Measurements from ENCODE around the gene PTH2R.
A peak's percentile ranks its signal among the peaks of the same experiment; 100 is the strongest.
"Not testable (repeated sequence)": the region's sequence is repeated elsewhere in the genome, so short reads cannot be mapped to it uniquely, and the experiment has no call there.

The PTH2R gene

GRCh38 chr2:208426412-208427045 is 19.9 kb downstream of the PTH2R start:
- 96% methylated on average over 3 of the region's 5 CpGs for WGBS (ENCODE audit: insufficient coverage)
- POLR2A ChIA-PET, result no interaction called here
- CTCF ChIA-PET, result no interaction called here

GRCh38 chr2:208437755-208438154 is 31.2 kb downstream of the PTH2R start:
- CTCF ChIA-PET, result no interaction called here
- POLR2A ChIA-PET, result no interaction called here
- Histone ChIP-seq H3K9me3 (ENCODE audit: control extremely low read depth in 1 of 5, control insufficient read depth in 4 of 5, insufficient read depth in 2 of 5, low read depth in 1 of 5, low read length in 4 of 5) (no peaks in the 10 kb centered on the region), H3K27me3 (replicated peaks in 2 of 5; ENCODE audit: control insufficient read depth in 4 of 5, insufficient read depth in 5 of 5, low read length in 4 of 5) (no peaks in the 10 kb centered on the region), H3K4me3 (ENCODE audit: control insufficient read depth in 1 of 7, extremely low read depth in 1 of 7, insufficient read depth in 4 of 7, low read depth in 2 of 7, low read length in 6 of 7) (no peak overlapping the region), H3K4me1 (ENCODE audit: control extremely low read depth in 1 of 4, control insufficient read depth in 4 of 4, insufficient read depth in 4 of 4, low read length in 3 of 4) (no peaks in the 10 kb centered on the region), H3K27ac (ENCODE audit: insufficient read depth in 1 of 2, low read depth in 1 of 2, low read length in 2 of 2, poor library complexity in 1 of 2, severe bottlenecking in 2 of 2) (no peak overlapping the region), H3K36me3 (ENCODE audit: control insufficient read depth in 4 of 4, insufficient read depth in 4 of 4, low read length in 3 of 4) (no peaks in the 10 kb centered on the region)
- WGBS (ENCODE audit: insufficient coverage), result 89% methylated on average over 1 of the region's 3 CpGs
- no peak for DNase-seq

More at GRCh38 chr2:208426412-208427045, 19.9 kb downstream of the PTH2R start:
- Histone ChIP-seq H3K27me3 (replicated peaks in 2 of 5; ENCODE audit: control insufficient read depth in 4 of 5, insufficient read depth in 5 of 5, low read length in 4 of 5) (peaks cover 0 to 2% (median 0%) of the 10 kb centered on the region in 5 experiments), H3K9me3 (ENCODE audit: control extremely low read depth in 1 of 5, control insufficient read depth in 4 of 5, insufficient read depth in 2 of 5, low read depth in 1 of 5, low read length in 4 of 5) (peaks cover 0 to 4% (median 0%) of the 10 kb centered on the region in 5 experiments), H3K36me3 (ENCODE audit: control insufficient read depth in 4 of 4, insufficient read depth in 4 of 4, low read length in 3 of 4) (no peaks in the 10 kb centered on the region), H3K4me3 (ENCODE audit: control insufficient read depth in 1 of 7, extremely low read depth in 1 of 7, insufficient read depth in 4 of 7, low read depth in 2 of 7, low read length in 6 of 7) (no peak overlapping the region), H3K27ac (ENCODE audit: insufficient read depth in 1 of 2, low read depth in 1 of 2, low read length in 2 of 2, poor library complexity in 1 of 2, severe bottlenecking in 2 of 2) (no peak overlapping the region), H3K4me1 (ENCODE audit: control extremely low read depth in 1 of 4, control insufficient read depth in 4 of 4, insufficient read depth in 4 of 4, low read length in 3 of 4) (no peaks in the 10 kb centered on the region)
- no peak for DNase-seq

- Histone ChIP-seq H3K4me3 (ENCODE audit: control insufficient read depth in 1 of 7, extremely low read depth in 1 of 7, insufficient read depth in 4 of 7, low read depth in 2 of 7, low read length in 6 of 7) (no peak overlapping the region), H3K36me3 (ENCODE audit: control insufficient read depth in 4 of 4, insufficient read depth in 4 of 4, low read length in 3 of 4) (no peaks in the 10 kb centered on the region), H3K4me1 (ENCODE audit: control extremely low read depth in 1 of 4, control insufficient read depth in 4 of 4, insufficient read depth in 4 of 4, low read length in 3 of 4) (no peaks in the 10 kb centered on the region), H3K27me3 (replicated peaks in 2 of 5; ENCODE audit: control insufficient read depth in 4 of 5, insufficient read depth in 5 of 5, low read length in 4 of 5) (peaks cover 0 to 2% (median 0%) of the 10 kb centered on the region in 5 experiments), H3K9me3 (ENCODE audit: control extremely low read depth in 1 of 5, control insufficient read depth in 4 of 5, insufficient read depth in 2 of 5, low read depth in 1 of 5, low read length in 4 of 5) (no peaks in the 10 kb centered on the region), H3K27ac (ENCODE audit: insufficient read depth in 1 of 2, low read depth in 1 of 2, low read length in 2 of 2, poor library complexity in 1 of 2, severe bottlenecking in 2 of 2) (no peak overlapping the region)
- ChIA-PET POLR2A (no interaction called here), CTCF (no interaction called here)
- no peak for DNase-seq
- WGBS (ENCODE audit: insufficient coverage), result no CpG with 5 or more reads among the region's 2 CpGs
Observed at GRCh38 chr2:208440716-208441115, 34.1 kb downstream of the PTH2R start.

- Histone ChIP-seq H3K27me3 (replicated peaks in 2 of 5; ENCODE audit: control insufficient read depth in 4 of 5, insufficient read depth in 5 of 5, low read length in 4 of 5) (peaks cover 0 to 2% (median 0%) of the 10 kb centered on the region in 5 experiments), H3K27ac (ENCODE audit: insufficient read depth in 1 of 2, low read depth in 1 of 2, low read length in 2 of 2, poor library complexity in 1 of 2, severe bottlenecking in 2 of 2) (no peak overlapping the region), H3K4me1 (ENCODE audit: control extremely low read depth in 1 of 4, control insufficient read depth in 4 of 4, insufficient read depth in 4 of 4, low read length in 3 of 4) (no peaks in the 10 kb centered on the region), H3K36me3 (ENCODE audit: control insufficient read depth in 4 of 4, insufficient read depth in 4 of 4, low read length in 3 of 4) (no peaks in the 10 kb centered on the region), H3K4me3 (ENCODE audit: control insufficient read depth in 1 of 7, extremely low read depth in 1 of 7, insufficient read depth in 4 of 7, low read depth in 2 of 7, low read length in 6 of 7) (no peak overlapping the region), H3K9me3 (ENCODE audit: control extremely low read depth in 1 of 5, control insufficient read depth in 4 of 5, insufficient read depth in 2 of 5, low read depth in 1 of 5, low read length in 4 of 5) (no peaks in the 10 kb centered on the region)
- no CpG with 5 or more reads among the region's 2 CpGs for WGBS (ENCODE audit: insufficient coverage)
- DNase-seq, result no peak
- ChIA-PET POLR2A (no interaction called here), CTCF (no interaction called here)
Observed at GRCh38 chr2:208441951-208442350, 35.4 kb downstream of the PTH2R start.

GRCh38 chr2:208447447-208447846 is 40.9 kb downstream of the PTH2R start:
- H3K4me1 ChIP-seq (ENCODE audit: control extremely low read depth in 1 of 4, control insufficient read depth in 4 of 4, insufficient read depth in 4 of 4, low read length in 3 of 4); POLR2A ChIA-PET: not testable (repeated sequence)

GRCh38 chr2:208451061-208451460 is 44.5 kb downstream of the PTH2R start:
- 0% methylated on average over 2 of the region's 2 CpGs for WGBS (ENCODE audit: insufficient coverage)
- no peak overlapping the region for H3K4me3 ChIP-seq (ENCODE audit: control insufficient read depth in 1 of 7, extremely low read depth in 1 of 7, insufficient read depth in 4 of 7, low read depth in 2 of 7, low read length in 6 of 7)
- POLR2A ChIA-PET, result no interaction called here
- H3K27ac ChIP-seq (ENCODE audit: insufficient read depth in 1 of 2, low read depth in 1 of 2, low read length in 2 of 2, poor library complexity in 1 of 2, severe bottlenecking in 2 of 2), result no peak overlapping the region
- no peaks in the 10 kb centered on the region for H3K36me3 ChIP-seq (ENCODE audit: control insufficient read depth in 4 of 4, insufficient read depth in 4 of 4, low read length in 3 of 4)
- H3K4me1 ChIP-seq (ENCODE audit: control extremely low read depth in 1 of 4, control insufficient read depth in 4 of 4, insufficient read depth in 4 of 4, low read length in 3 of 4), result no peaks in the 10 kb centered on the region
- CTCF ChIA-PET, result no interaction called here
- no peaks in the 10 kb centered on the region for H3K9me3 ChIP-seq (ENCODE audit: control extremely low read depth in 1 of 5, control insufficient read depth in 4 of 5, insufficient read depth in 2 of 5, low read depth in 1 of 5, low read length in 4 of 5)
- H3K27me3 ChIP-seq (replicated peaks in 2 of 5; ENCODE audit: control insufficient read depth in 4 of 5, insufficient read depth in 5 of 5, low read length in 4 of 5), result no peaks in the 10 kb centered on the region
- DNase-seq, result peak; percentile 37 to 76 (median 67)

More at GRCh38 chr2:208447447-208447846, 40.9 kb downstream of the PTH2R start:
- H3K36me3 ChIP-seq (ENCODE audit: control insufficient read depth in 4 of 4, insufficient read depth in 4 of 4, low read length in 3 of 4); H3K9me3 ChIP-seq (ENCODE audit: control extremely low read depth in 1 of 5, control insufficient read depth in 4 of 5, insufficient read depth in 2 of 5, low read depth in 1 of 5, low read length in 4 of 5); H3K27me3 ChIP-seq (replicated peaks in 2 of 5; ENCODE audit: control insufficient read depth in 4 of 5, insufficient read depth in 5 of 5, low read length in 4 of 5); H3K4me3 ChIP-seq (ENCODE audit: control insufficient read depth in 1 of 7, extremely low read depth in 1 of 7, insufficient read depth in 4 of 7, low read depth in 2 of 7, low read length in 6 of 7); H3K27ac ChIP-seq (ENCODE audit: insufficient read depth in 1 of 2, low read depth in 1 of 2, low read length in 2 of 2, poor library complexity in 1 of 2, severe bottlenecking in 2 of 2); CTCF ChIA-PET; DNase-seq: not testable (repeated sequence)
- no CpG with 5 or more reads among the region's 6 CpGs for WGBS (ENCODE audit: insufficient coverage)

GRCh38 chr2:208454861-208455260 is 48.3 kb downstream of the PTH2R start:
- no peaks in the 10 kb centered on the region for H3K4me1 ChIP-seq (ENCODE audit: control extremely low read depth in 1 of 4, control insufficient read depth in 4 of 4, insufficient read depth in 4 of 4, low read length in 3 of 4)
- no peaks in the 10 kb centered on the region for H3K36me3 ChIP-seq (ENCODE audit: control insufficient read depth in 4 of 4, insufficient read depth in 4 of 4, low read length in 3 of 4)
- H3K9me3 ChIP-seq (ENCODE audit: control extremely low read depth in 1 of 5, control insufficient read depth in 4 of 5, insufficient read depth in 2 of 5, low read depth in 1 of 5, low read length in 4 of 5), result no peaks in the 10 kb centered on the region
- no peak overlapping the region for H3K27ac ChIP-seq (ENCODE audit: insufficient read depth in 1 of 2, low read depth in 1 of 2, low read length in 2 of 2, poor library complexity in 1 of 2, severe bottlenecking in 2 of 2)
- POLR2A ChIA-PET, result no interaction called here
- H3K27me3 ChIP-seq (replicated peaks in 2 of 5; ENCODE audit: control insufficient read depth in 4 of 5, insufficient read depth in 5 of 5, low read length in 4 of 5), result no peaks in the 10 kb centered on the region
- DNase-seq, result no peak
- no peak overlapping the region for H3K4me3 ChIP-seq (ENCODE audit: control insufficient read depth in 1 of 7, extremely low read depth in 1 of 7, insufficient read depth in 4 of 7, low read depth in 2 of 7, low read length in 6 of 7)
- CTCF ChIA-PET, result interaction anchor here (1.1 kb wide), 1 partner anchor 48 kb away, joined by 3 read pairs; the partner anchor contains the start of gene PTH2R
